ENCODE results near the gene RBBP8NL. TPM values are rescaled to one million over a fixed set of nuclear protein-coding genes. Genes with fewer than 3 reads are reported as not detected.

RBBP8NL gene
- total RNA-seq, 1 experiment from 2014 or later, result not detected

- CTCF ChIA-PET, result no interaction called here
- Histone ChIP-seq H3K4me3 (ENCODE audit: low read depth in 2 of 2, low read length in 2 of 2) (no peak overlapping the region), H3K4me1 (ENCODE audit: control insufficient read depth, insufficient read depth, low read length) (peaks cover 3% of the 10 kb centered on the region; the same call in 1 of the 2 replicates), H3K27ac (ENCODE audit: low read length) (no peak overlapping the region), H3K27me3 (ENCODE audit: control insufficient read depth, insufficient read depth, low read length) (no peaks in the 10 kb centered on the region), H3K9me3 (ENCODE audit: control insufficient read depth, insufficient read depth, low read depth, low read length) (no peaks in the 10 kb centered on the region), H3K36me3 (ENCODE audit: control insufficient read depth, insufficient read depth, low read length) (no peaks in the 10 kb centered on the region)
- no TSS peak for BruUV-seq (replicated peaks)
- in situ Hi-C loops (cut with HindIII; ENCODE audit: low pct_unique_long_range_greater_than_20kb, low sequenced_read_pairs), result no loop called here
- TF ChIP-seq CTCF (IDR thresholded peaks at IDR 0.05) (no peak), SIN3A (IDR thresholded peaks at IDR 0.05; ENCODE audit: borderline replicate concordance, insufficient read depth, low read depth, low read length) (no peak)
- no peak for ATAC-seq
- no peak for DNase-seq (ENCODE audit: low read depth, low spot score)
- intact Hi-C loops (cut with micrococcal nuclease; ENCODE audit: unreplicated experiment), result no loop called here
- POLR2A ChIA-PET, result no interaction called here
Measured at GRCh38 chr20:62400541-62400940, 26.8 kb downstream of the RBBP8NL start.

- ATAC-seq (no peak), DNase-seq (ENCODE audit: low read depth, low spot score) (no peak)
- ChIA-PET POLR2A (interaction anchor here (0.6 kb wide), 1 partner anchor 100 kb away, joined by 9 read pairs; no protein-coding TSS in a partner anchor), CTCF (interaction anchor here (0.7 kb wide), 1 partner anchor 380 kb away, joined by 7 read pairs; no protein-coding TSS in a partner anchor)
- Histone ChIP-seq H3K27ac (ENCODE audit: low read length) (no peak overlapping the region), H3K27me3 (ENCODE audit: control insufficient read depth, insufficient read depth, low read length) (no peaks in the 10 kb centered on the region), H3K36me3 (ENCODE audit: control insufficient read depth, insufficient read depth, low read length) (no peaks in the 10 kb centered on the region), H3K4me1 (ENCODE audit: control insufficient read depth, insufficient read depth, low read length) (no peaks in the 10 kb centered on the region), H3K9me3 (ENCODE audit: control insufficient read depth, insufficient read depth, low read depth, low read length) (no peaks in the 10 kb centered on the region), H3K4me3 (ENCODE audit: low read depth in 2 of 2, low read length in 2 of 2) (no peak overlapping the region)
- no peak for TF ChIP-seq TCF7L2 (IDR thresholded peaks at IDR 0.05; ENCODE audit: low read depth, low read length)
- no peak for TF ChIP-seq CTCF (IDR thresholded peaks at IDR 0.05)
- no peak for TF ChIP-seq POLR2AphosphoS5 (IDR thresholded peaks at IDR 0.05; ENCODE audit: low read depth, low read length)
- TF ChIP-seq, protein P1, sequence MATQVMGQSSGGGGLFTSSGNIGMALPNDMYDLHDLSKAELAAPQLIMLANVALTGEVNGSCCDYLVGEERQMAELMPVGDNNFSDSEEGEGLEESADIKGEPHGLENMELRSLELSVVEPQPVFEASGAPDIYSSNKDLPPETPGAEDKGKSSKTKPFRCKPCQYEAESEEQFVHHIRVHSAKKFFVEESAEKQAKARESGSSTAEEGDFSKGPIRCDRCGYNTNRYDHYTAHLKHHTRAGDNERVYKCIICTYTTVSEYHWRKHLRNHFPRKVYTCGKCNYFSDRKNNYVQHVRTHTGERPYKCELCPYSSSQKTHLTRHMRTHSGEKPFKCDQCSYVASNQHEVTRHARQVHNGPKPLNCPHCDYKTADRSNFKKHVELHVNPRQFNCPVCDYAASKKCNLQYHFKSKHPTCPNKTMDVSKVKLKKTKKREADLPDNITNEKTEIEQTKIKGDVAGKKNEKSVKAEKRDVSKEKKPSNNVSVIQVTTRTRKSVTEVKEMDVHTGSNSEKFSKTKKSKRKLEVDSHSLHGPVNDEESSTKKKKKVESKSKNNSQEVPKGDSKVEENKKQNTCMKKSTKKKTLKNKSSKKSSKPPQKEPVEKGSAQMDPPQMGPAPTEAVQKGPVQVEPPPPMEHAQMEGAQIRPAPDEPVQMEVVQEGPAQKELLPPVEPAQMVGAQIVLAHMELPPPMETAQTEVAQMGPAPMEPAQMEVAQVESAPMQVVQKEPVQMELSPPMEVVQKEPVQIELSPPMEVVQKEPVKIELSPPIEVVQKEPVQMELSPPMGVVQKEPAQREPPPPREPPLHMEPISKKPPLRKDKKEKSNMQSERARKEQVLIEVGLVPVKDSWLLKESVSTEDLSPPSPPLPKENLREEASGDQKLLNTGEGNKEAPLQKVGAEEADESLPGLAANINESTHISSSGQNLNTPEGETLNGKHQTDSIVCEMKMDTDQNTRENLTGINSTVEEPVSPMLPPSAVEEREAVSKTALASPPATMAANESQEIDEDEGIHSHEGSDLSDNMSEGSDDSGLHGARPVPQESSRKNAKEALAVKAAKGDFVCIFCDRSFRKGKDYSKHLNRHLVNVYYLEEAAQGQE (IDR thresholded peaks at IDR 0.05; ENCODE audit: insufficient read depth in 1 of 2, low read depth in 2 of 2, low read length in 1 of 2), result no peak
- no peak for TF ChIP-seq SIN3A (IDR thresholded peaks at IDR 0.05; ENCODE audit: borderline replicate concordance, insufficient read depth, low read depth, low read length)
- no TSS peak for BruUV-seq (replicated peaks)
- in situ Hi-C loops (cut with HindIII; ENCODE audit: low pct_unique_long_range_greater_than_20kb, low sequenced_read_pairs), result no loop called here
- intact Hi-C loops (cut with micrococcal nuclease; ENCODE audit: unreplicated experiment), result no loop called here
Measured at GRCh38 chr20:62400021-62400420, 27.3 kb downstream of the RBBP8NL start.
